Activated T-helper 17 cell treated with anti-CD3 and anti-CD28 coated beads, Interleukin-2, amount 50 U/mL, for 72 hours (primary cell): Measurements from ENCODE around the gene FAF1. TPM values are rescaled to one million over a fixed set of nuclear protein-coding genes. Genes with fewer than 3 reads are reported as not detected.
"Not testable (repeated sequence)": the region's sequence is repeated elsewhere in the genome, so short reads cannot be mapped to it uniquely, and the experiment has no call there.

Experiments
- ATAC-seq: fragments of 150-1000 bp; cut with Tn5 transposase; replicated peaks from 2 replicates; pipeline ENCODE4 v1.10.0; 2021; ENCODE audit warnings: mild to moderate bottlenecking, moderate library complexity
- H3K27ac Mint-ChIP-seq: one replicate; pipeline ENCODE4 v1.8.0; 2022; ENCODE audit warnings: mixed read lengths
- H3K27me3 Mint-ChIP-seq: one replicate; pipeline ENCODE4 v1.8.0; 2022; ENCODE audit warnings: mixed read lengths
- H3K36me3 Mint-ChIP-seq: one replicate; pipeline ENCODE4 v1.8.0; 2022; ENCODE audit warnings: low read depth, mild to moderate bottlenecking, mixed read lengths
- H3K4me1 Mint-ChIP-seq: one replicate; pipeline ENCODE4 v1.8.0; 2022; ENCODE audit warnings: mixed read lengths
- H3K4me3 Mint-ChIP-seq: one replicate; pipeline ENCODE4 v1.8.0; 2022; ENCODE audit warnings: mild to moderate bottlenecking, mixed read lengths
- H3K9me3 Mint-ChIP-seq: one replicate; pipeline ENCODE4 v1.8.0; 2022; ENCODE audit warnings: mixed read lengths
- total RNA-seq, 2 donors: library from RNA; stranded (reverse); gene quantifications; one replicate each; pipeline ENCODE4 v1.2.3, GENCODE V29; 2022

Gene FAF1
- 10 to 100 TPM; 55.5 to 69.7 TPM for total RNA-seq

DNA sequence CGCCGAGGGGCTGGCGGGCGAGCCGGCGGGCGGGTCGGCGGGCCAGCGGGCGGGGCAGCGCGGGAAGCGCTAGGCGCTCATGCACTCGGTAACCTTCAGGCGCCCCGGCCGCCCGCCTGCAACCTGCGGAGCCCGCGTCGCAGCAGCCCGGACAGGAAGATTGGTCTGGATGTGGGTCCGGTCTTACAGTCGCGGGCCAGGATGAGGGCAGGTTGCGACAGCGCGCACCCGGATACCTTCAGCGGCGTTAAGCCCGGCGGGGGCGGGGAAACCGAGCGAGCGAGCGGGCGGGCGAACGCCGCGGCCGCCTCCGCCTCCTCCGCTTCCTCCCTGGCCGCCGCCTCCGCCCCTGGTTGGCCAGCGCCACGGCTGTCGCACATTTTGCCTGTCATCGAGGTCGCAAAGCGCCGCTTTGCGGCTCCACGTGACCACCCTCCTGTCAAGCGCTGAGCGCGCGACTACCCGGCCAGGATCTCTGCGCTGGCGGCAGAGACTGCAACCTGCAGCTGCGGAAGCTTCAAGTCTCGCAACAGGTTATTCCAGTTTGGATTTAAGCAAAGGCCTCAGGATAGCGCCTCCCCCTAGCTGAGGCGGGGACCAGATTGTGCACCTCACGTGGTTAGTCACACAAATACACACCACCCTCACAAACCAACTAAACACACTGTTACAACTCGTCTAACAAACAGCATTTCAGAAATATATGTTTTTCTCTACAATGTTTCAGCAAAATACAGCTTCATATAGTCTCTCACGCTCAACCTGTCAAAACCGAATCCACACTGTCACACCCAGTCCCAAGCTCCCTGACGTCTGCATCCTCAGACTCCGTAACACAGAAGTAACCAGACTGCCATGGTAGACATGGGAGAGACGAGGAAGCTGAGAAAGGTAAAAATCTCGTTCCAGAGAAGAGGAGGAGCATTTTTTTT is at the start of gene FAF1:
Gene FAF1, minus strand, starts transcription at position 355 of the 932 bp plus-strand sequence. CDS start 456 bp downstream, outside the sequence.
- Mint-ChIP-seq H3K9me3 (no peaks in the 10 kb centered on the region), H3K4me3 (peak within 1 kb of the TSS; percentile 88), H3K27ac (peak within 1 kb of the TSS; percentile 58), H3K27me3 (no peaks in the 10 kb centered on the region), H3K4me1 (peaks cover 18% of the 10 kb centered on the region), H3K36me3 (peaks cover 8% of the 10 kb centered on the region)
- peak; percentile 92 for ATAC-seq

GRCh38 chr1:51009381-51009780 is 49.3 kb upstream of the FAF1 start:
- H3K4me1 Mint-ChIP-seq: no peaks in the 10 kb centered on the region
- H3K36me3 Mint-ChIP-seq: no peaks in the 10 kb centered on the region
- H3K27me3 Mint-ChIP-seq: peaks cover 7% of the 10 kb centered on the region
- H3K4me3 Mint-ChIP-seq: no peak overlapping the region
- H3K27ac Mint-ChIP-seq: no peak overlapping the region
- no peak for ATAC-seq
- H3K9me3 Mint-ChIP-seq: peaks cover 4% of the 10 kb centered on the region

DNA sequence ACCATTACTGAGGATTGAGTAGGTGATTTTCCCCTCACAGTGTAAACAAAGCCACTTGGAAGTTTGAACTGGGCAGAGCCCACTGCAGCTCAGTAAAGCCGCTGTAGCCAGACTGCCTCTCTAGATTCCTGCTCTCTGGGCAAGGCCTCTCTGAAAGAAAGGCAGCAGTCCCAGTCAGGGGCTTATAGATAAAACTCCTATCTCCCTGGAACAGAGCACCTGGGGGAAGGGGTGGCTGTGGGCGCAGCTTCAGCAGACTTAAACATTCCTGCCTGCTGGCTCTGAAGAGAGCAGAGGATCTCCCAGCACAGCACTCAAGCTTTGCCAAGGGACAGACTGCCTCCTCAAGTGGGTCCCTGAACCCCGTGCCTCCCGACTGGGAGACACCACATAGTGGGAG is 45.5 kb upstream of the FAF1 start:
- H3K4me1 Mint-ChIP-seq, H3K9me3 Mint-ChIP-seq, ATAC-seq, H3K4me3 Mint-ChIP-seq, H3K27me3 Mint-ChIP-seq, H3K27ac Mint-ChIP-seq, H3K36me3 Mint-ChIP-seq: not testable (repeated sequence)

GRCh38 chr1:51002516-51002915 is 42.4 kb upstream of the FAF1 start:
- no peak for ATAC-seq
- peaks cover 4% of the 10 kb centered on the region for H3K27me3 Mint-ChIP-seq
- no peak overlapping the region for H3K27ac Mint-ChIP-seq
- no peaks in the 10 kb centered on the region for H3K4me1 Mint-ChIP-seq
- H3K9me3 Mint-ChIP-seq: peaks cover 4% of the 10 kb centered on the region
- H3K36me3 Mint-ChIP-seq: no peaks in the 10 kb centered on the region
- H3K4me3 Mint-ChIP-seq: no peak overlapping the region

- H3K9me3 Mint-ChIP-seq: no peaks in the 10 kb centered on the region
- H3K4me3 Mint-ChIP-seq: no peak overlapping the region
- no peaks in the 10 kb centered on the region for H3K36me3 Mint-ChIP-seq
- H3K27ac Mint-ChIP-seq: no peak overlapping the region
- H3K4me1 Mint-ChIP-seq: no peaks in the 10 kb centered on the region
- peaks cover 4% of the 10 kb centered on the region for H3K27me3 Mint-ChIP-seq
- ATAC-seq: no peak
Measured at GRCh38 chr1:51000651-51001050, 40.6 kb upstream of the FAF1 start.

DNA sequence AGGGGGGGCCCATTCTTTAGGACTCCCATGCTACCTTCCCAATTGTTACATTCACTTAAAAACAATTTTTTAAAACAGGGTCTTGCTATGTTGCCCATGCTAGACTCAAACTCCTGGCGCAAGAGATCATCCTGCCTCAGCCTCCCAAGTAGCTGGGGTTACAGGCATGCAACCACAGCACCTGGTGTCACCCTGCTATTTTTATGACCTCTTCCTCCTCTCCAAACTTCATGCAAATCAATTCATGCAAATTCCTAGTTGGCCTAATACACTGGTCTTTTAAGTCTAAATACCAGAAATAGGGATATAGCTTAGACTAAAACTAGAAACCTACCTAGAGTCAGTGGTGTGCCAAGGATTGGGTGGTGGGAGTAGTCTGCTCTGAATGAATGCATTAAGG is 40.1 kb upstream of the FAF1 start:
- no peaks in the 10 kb centered on the region for H3K4me1 Mint-ChIP-seq
- ATAC-seq: no peak

DNA sequence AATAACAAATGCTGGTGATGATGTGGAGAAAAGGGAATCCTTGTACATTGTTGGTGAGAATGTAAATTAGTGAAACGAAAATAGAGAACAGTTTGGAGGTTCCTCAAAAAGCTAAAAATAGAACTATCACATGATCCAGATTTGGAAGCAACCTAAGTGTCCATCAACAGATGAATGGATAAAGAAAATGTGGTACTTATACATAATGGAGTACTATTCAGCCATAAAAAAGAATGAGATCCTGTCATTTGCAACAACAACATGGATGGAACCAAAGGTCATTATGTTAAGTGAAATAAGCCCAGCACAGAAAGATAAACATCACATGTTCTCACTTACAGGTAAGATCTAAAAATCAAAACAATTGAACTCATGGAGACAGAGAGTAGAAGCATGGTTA is 39.3 kb upstream of the FAF1 start:
- ATAC-seq, H3K27ac Mint-ChIP-seq, H3K27me3 Mint-ChIP-seq: not testable (repeated sequence)

More for the DNA sequence above, 40.1 kb upstream of the FAF1 start:
- H3K27ac Mint-ChIP-seq: no peak overlapping the region
- H3K27me3 Mint-ChIP-seq: peaks cover 4% of the 10 kb centered on the region
- no peak overlapping the region for H3K4me3 Mint-ChIP-seq
- no peaks in the 10 kb centered on the region for H3K9me3 Mint-ChIP-seq
- H3K36me3 Mint-ChIP-seq: no peaks in the 10 kb centered on the region

GRCh38 chr1:50996083-50996482 is 36.0 kb upstream of the FAF1 start:
- no peak overlapping the region for H3K27ac Mint-ChIP-seq
- no peaks in the 10 kb centered on the region for H3K36me3 Mint-ChIP-seq
- no peak overlapping the region for H3K4me3 Mint-ChIP-seq
- no peaks in the 10 kb centered on the region for H3K4me1 Mint-ChIP-seq
- no peaks in the 10 kb centered on the region for H3K9me3 Mint-ChIP-seq
- no peak for ATAC-seq
- no peaks in the 10 kb centered on the region for H3K27me3 Mint-ChIP-seq

More for the DNA sequence above, 39.3 kb upstream of the FAF1 start:
- not testable (repeated sequence) for H3K4me3 Mint-ChIP-seq, H3K36me3 Mint-ChIP-seq, H3K9me3 Mint-ChIP-seq, H3K4me1 Mint-ChIP-seq

DNA sequence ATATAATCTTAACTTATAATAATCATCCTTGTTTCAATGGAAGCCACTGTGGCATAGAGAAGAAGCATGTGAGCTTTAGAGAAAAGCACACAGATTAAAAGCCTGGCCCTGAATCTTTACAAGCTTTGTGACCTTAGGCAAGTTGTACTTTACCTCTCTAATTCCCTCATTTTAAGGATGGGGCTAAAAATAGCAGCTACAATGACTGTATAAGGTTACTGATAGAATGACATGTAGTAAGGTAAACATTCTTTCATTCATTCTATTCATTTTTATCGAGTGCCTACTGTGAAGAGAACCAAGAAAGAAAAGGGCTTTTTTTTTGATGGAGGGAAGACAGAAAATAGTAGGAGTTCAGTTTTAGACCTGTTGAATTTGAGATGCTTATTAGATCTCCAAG is 35.6 kb upstream of the FAF1 start:
- Mint-ChIP-seq H3K9me3 (no peaks in the 10 kb centered on the region), H3K27ac (no peak overlapping the region), H3K4me3 (no peak overlapping the region), H3K36me3 (no peaks in the 10 kb centered on the region), H3K4me1 (no peaks in the 10 kb centered on the region), H3K27me3 (no peaks in the 10 kb centered on the region)
- ATAC-seq: no peak

- Mint-ChIP-seq H3K4me1 (no peaks in the 10 kb centered on the region), H3K27me3 (no peaks in the 10 kb centered on the region), H3K4me3 (no peak overlapping the region), H3K36me3 (no peaks in the 10 kb centered on the region), H3K27ac (no peak overlapping the region), H3K9me3 (no peaks in the 10 kb centered on the region)
- ATAC-seq: no peak
Measured at GRCh38 chr1:50994997-50995396, 34.9 kb upstream of the FAF1 start.

GRCh38 chr1:50993645-50994044 is 33.6 kb upstream of the FAF1 start:
- Mint-ChIP-seq H3K27ac (no peak overlapping the region), H3K36me3 (no peaks in the 10 kb centered on the region), H3K9me3 (no peaks in the 10 kb centered on the region), H3K4me3 (no peak overlapping the region), H3K27me3 (no peaks in the 10 kb centered on the region), H3K4me1 (no peaks in the 10 kb centered on the region)
- no peak for ATAC-seq

- no peak overlapping the region for H3K27ac Mint-ChIP-seq
- no peak for ATAC-seq
- no peaks in the 10 kb centered on the region for H3K27me3 Mint-ChIP-seq
- H3K9me3 Mint-ChIP-seq: no peaks in the 10 kb centered on the region
- no peaks in the 10 kb centered on the region for H3K4me1 Mint-ChIP-seq
- no peak overlapping the region for H3K4me3 Mint-ChIP-seq
- no peaks in the 10 kb centered on the region for H3K36me3 Mint-ChIP-seq
Measured at GRCh38 chr1:50992532-50993318, 32.7 kb upstream of the FAF1 start.

- Mint-ChIP-seq H3K27me3 (no peaks in the 10 kb centered on the region), H3K27ac (no peak overlapping the region), H3K4me3 (no peak overlapping the region), H3K9me3 (no peaks in the 10 kb centered on the region), H3K4me1 (no peaks in the 10 kb centered on the region), H3K36me3 (no peaks in the 10 kb centered on the region)
- ATAC-seq: no peak
Measured at GRCh38 chr1:50989694-50990093, 29.6 kb upstream of the FAF1 start.

GRCh38 chr1:50986653-50987052 is 26.6 kb upstream of the FAF1 start:
- ATAC-seq: no peak
- no peaks in the 10 kb centered on the region for H3K27me3 Mint-ChIP-seq
- no peak overlapping the region for H3K4me3 Mint-ChIP-seq
- no peaks in the 10 kb centered on the region for H3K4me1 Mint-ChIP-seq
- no peak overlapping the region for H3K27ac Mint-ChIP-seq
- H3K9me3 Mint-ChIP-seq: no peaks in the 10 kb centered on the region
- H3K36me3 Mint-ChIP-seq: no peaks in the 10 kb centered on the region

- Mint-ChIP-seq H3K27me3 (no peaks in the 10 kb centered on the region), H3K4me1 (no peaks in the 10 kb centered on the region), H3K27ac (no peak overlapping the region), H3K36me3 (no peaks in the 10 kb centered on the region), H3K9me3 (no peaks in the 10 kb centered on the region), H3K4me3 (no peak overlapping the region)
- ATAC-seq: no peak
Measured at GRCh38 chr1:50985094-50985493, 25.0 kb upstream of the FAF1 start.
